GM19023 (cell line): ENCODE results near the gene KLHDC8B.
"Not testable (repeated sequence)": the region's sequence is repeated elsewhere in the genome, so short reads cannot be mapped to it uniquely, and the experiment has no call there.

ENCODE experiments used
- ATAC-seq: cut with Tn5 transposase; IDR thresholded peaks from one replicate; pipeline ENCODE4 v1.9.1; 2021; ENCODE audit warnings: mild to moderate bottlenecking, moderate library complexity; ENCODE audit not compliant: unreplicated experiment

Gene KLHDC8B

DNA sequence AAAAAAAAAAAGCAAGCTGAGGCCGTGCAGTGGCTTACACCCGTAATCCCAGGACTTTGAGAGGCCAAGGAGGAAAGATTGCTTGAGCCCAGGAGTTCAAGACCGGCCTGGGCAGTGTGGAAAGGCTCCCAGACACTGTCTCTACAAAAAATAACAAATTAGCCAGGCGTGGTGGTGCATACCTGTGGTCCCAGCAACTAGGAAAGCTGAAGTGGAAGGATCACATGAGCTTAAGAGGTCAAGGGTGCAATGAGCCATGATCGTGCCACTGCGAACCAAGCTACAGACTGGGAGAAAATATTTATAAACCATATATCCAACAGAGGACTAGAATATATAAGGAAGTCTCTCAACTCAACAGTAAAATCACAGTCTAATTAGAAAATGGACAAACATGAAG lies 10.0 kb downstream of the KLHDC8B start:
- no peak for ATAC-seq

DNA sequence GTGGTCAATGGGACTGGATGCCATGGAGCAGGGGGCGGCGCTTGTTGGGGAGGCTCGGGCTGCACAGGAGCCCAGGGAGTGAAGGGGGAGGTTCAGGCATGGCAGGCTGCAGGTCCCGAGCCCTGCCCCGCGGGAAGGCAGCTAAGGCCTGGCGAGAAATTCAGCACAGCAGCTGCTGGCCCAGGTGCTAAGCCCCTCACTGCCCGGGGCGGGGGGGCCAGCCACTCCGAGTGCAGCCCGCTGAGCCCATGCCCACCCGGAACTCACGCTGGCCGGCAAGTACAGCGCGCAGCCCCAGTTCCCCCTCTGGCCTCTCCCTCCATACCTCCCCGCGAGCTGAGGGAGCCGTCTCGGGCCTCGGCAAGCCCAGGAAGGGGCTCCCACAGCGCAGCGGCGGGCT lies 11.3 kb downstream of the KLHDC8B start:
- ATAC-seq, result no peak

DNA sequence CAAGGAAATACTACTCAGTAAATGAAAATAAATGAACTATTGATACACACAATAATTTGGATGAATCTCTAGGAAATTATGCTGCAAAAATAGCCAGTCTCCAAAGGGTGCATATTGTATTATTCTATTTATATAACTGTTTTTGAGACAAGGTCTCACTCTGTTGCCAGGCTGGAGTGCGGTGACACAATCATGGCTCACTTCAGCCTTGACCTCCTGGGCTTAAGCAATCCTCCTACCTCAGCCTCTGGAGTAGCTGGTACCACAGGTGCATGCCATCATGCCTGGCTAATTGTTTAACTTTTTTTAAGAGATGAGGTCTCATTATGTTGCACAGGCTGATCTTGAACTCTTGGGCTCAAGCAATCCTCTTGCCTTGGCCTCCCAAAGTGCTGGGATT lies 12.5 kb downstream of the KLHDC8B start:
- no peak for ATAC-seq

DNA sequence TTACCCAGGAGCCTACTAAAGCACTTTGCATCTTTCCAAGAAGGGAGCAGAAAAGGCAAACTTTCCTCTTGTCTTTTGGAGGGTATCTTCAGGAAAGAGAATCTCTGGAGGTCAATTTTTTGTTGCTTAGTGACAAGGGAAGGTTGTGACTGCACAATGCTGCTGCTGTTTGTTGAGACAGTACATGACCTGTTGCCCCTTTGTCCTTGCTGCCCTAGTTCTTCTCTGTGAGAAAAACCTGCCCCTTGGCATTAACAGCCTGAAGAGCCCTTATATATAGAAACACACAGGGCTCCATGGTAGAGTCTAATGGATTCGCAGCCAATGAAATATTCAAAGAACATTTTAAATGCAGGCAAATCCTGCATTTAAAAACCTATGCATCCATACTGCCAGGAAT lies 20.3 kb downstream of the KLHDC8B start:
- no peak for ATAC-seq

DNA sequence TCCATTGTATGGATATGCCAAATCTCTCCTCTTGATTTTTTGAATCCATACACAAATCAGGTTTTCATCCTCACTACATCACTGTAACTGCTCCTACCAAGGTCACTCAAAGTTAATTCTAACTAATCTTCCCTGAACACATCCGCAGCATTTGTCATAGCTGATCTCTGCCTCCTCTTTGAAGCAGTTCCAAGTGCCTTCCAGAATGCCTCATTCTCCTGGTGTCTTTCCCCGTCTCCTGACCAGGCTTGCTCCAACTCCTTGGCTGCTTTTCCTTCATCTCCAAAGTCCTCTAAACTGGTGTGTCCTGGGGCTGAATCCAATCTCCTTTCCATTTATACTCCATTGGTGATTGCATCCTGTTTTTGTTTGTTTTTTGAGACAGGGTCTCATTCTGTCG lies 26.8 kb downstream of the KLHDC8B start:
- no peak for ATAC-seq

DNA sequence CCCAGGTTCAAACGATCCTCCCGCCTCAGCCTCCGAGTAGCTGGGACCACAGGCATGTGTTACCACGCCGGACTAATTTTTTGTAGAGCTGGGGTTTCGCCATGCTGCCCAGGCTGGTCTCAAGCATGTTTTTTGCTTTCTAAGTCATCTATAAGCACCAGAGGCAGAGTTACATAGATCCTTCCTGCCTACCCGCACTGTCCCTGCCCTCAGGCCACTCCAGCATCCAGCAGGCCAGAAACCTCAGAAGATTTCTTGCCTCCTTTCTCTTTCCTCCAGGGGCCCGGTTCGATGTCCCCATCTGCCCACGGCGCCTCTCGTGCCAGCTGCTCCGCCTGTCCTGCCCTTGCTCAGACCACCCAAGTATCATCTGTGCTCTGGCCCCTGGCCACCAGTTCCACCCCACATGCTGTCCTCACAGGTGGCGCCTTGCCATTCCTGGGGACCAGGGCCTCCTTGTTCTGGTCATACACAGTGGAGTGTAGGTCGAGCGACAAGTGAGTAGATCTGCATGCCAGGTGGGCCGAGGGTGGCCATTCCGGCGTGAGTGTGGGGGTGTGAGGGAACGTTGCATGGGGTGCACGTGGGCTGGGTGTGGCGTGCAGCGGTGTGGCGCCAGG lies 27.3 kb downstream of the KLHDC8B start:
- no peak for ATAC-seq

DNA sequence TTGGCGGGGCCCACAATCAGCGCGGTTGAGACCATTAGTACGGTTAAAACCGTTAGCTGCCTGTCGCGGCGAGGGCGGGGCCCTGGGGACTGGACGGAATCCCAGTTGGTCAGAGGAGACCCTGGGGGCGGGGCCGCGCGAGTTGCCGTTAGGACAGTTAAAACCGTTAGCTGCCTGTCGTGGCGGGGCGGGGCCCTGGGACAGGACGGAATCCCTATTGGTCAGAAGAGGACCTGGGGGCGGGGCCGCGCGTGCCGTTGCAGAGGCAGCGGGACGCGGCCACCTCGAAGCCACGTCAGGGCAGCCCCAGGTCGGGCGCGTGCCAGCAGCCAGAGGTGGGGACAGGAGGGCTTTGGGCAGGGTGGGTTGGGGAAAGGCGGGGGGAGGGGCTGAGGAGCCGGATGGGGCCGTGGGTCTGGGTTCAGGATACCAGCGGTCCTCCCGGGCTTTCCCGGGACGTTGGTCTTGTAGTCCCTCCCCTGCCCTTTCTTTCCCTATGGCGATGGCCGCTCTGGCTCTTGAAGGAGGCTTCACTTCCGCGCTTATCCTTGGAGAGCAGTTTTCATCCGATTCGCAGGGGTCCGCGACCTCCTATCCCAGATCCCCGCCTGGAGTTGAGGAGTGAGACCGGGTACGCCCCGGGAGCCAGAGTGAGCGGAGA lies 28.0 kb downstream of the KLHDC8B start:
- no peak for ATAC-seq

DNA sequence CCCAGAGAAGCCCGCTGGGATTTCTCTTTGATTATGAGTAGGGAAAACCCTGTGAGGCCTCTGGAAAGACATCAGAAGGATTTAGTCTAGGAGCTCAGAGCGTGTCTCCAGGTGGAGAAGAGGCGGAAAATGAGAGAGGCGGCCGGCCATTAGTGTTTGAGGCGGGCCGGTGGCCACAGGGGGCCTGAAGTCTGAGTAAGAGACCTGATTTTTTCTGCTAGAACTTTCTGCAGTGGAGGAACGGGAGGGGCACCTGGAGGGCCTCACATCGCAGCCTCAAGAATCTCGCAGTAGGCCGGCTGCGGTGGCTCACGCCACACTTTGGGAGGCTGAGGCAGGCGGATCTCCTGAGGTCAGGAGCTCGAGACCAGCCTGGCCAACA lies 28.5 kb downstream of the KLHDC8B start:
- no peak for ATAC-seq

DNA sequence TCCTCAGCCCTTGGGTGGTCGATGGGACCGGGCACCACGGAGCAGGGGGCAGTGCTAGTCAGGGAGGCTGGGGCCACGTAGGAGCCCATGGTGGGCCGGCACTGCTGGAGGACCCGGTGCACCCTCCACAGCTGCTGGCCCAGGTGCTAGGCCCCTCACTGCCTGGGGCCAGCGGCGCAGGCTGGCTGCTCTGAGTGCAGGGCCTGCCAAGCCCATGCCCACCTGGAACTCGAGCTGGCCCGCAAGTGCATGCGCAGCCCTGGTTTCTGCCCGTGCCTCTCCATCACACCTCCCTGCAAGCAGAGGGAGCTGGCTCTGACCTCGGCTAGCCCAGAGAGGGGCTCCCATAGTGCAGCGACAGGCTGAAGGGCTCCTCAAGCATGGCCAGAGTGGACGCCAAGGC lies 42.1 kb downstream of the KLHDC8B start:
- ATAC-seq, result no peak

DNA sequence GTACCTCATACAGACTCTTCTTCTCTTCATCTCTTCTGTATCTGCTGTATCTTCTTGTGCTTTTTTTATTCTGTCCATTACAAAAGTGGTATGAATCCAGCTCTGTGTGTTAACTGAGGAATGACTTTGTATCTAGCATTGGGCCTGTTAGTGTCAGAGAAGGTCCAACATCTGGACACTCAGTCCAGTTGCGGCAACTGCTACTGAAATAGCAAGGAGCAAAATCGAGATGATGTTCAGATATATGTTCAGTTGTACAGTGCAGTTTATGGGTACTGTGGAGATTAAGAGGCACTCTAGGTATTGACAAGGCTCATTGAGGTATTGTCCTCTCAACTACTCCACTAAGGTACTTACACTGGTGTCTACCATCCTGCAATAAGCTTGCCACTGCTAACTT lies 42.6 kb downstream of the KLHDC8B start:
- ATAC-seq, result no peak

DNA sequence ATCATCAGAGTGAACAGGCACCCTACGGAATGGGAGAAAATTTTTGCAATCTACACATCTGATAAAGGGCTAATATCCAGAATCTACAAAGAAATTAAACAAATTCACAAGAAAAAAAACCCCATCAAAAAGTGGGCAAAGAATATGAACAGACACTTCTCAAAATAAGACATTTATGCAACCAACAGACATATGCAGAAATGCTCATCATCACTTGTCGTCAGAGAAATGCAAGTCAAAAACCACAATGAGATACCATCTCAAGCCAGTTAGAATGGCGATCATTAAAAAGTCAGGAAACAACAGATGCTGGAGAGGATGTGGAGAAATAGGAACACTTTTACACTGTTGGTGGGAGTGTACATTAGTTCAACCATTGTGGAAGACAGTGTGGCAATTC lies 45.3 kb downstream of the KLHDC8B start:
- not testable (repeated sequence) for ATAC-seq

DNA sequence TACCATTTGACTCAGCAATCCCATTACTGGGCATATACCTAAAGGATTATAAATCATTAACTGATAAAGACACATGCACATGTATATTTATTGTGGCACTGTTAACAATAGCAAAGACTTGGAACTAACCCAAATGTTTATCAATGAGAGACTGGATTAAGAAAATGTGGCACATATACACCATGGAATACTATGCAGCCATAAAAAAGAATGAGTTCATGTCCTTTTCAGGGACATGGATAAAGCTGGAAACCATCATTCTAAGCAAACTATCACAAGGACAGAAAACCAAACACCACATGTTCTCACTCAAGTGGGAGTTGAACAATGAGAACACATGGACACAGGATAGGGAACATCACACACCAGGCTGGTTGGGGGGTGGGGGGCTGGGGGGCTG lies 45.7 kb downstream of the KLHDC8B start:
- ATAC-seq, result not testable (repeated sequence)

DNA sequence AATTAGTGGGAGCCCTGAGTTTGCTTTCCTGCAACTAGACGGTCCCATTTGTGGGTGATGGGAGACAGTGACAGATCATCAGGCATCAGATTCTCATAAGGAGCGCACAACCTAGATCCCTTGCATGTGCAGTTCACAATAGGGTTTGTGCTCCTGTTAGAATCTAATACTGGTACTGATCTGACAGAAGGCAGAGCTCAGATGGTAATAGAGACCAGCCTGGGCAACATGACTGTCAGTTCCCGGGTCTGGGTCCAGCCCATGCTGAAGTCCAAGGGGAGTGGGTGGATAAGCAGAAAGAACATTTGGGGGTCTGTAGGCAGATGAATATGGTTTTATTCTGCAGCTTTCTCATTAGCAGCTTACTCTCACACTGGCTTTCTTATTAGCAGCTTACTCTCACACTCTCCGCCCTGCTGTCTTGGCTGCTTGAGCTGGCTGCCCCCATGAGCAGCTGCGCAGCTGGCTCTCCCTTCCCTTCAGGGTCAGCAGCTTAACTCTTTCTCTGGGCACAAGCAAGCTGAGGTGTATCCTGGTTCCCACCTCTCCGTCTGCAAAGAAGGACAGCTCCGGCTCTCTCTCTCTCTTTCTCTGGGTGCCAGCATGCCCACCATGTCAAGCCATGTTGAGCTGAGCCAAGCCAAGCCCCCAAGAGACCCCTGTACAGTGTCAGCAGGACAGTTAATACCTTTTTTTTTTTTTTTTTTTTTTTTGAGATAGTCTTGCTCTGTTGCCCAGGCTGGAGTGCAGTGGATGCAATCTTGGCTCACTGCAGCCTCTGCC lies 46.5 kb downstream of the KLHDC8B start:
- ATAC-seq, result no peak

DNA sequence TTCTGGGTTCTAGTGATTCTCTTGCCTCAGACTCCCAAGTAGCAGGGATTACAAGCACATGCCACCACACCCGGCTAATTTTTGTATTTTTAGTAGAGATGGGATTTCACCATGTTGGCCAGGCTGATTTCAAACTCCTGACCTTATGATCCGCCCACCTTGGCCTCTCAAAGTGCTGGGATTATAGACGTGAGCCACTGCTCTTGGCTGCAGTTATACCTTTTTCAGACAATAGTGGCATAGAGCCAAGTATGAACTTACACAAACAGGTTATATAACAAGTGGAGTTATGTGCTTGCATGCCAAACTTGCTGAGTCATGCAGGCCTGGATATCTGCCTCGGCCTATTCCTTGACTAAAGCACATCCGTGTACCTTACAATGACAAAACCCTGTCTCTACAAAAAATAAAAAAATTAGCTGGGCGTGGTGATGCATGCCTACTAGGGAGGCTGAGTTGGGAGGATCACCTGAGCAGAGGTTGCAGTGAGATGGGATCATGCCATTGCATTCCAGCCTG lies 47.1 kb downstream of the KLHDC8B start:
- not testable (repeated sequence) for ATAC-seq

DNA sequence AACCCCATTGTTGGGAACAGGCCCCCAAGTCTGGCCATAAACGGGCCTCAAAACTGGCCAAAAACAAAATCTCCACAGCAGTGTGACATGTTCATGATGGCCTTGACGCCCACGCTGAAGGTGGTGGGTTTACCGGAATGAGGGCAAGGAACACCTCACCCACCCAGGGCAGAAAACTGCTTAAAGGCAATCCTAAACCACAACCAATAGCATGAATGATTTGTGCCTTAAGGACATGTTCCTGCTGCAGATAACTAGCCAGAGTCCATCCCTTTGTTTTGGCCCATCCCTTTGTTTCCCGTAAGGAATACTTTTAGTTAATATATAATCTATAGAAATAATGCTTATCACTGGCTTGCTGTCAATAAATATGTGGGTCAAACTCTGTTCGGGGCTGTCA lies 47.7 kb downstream of the KLHDC8B start:
- no peak for ATAC-seq

DNA sequence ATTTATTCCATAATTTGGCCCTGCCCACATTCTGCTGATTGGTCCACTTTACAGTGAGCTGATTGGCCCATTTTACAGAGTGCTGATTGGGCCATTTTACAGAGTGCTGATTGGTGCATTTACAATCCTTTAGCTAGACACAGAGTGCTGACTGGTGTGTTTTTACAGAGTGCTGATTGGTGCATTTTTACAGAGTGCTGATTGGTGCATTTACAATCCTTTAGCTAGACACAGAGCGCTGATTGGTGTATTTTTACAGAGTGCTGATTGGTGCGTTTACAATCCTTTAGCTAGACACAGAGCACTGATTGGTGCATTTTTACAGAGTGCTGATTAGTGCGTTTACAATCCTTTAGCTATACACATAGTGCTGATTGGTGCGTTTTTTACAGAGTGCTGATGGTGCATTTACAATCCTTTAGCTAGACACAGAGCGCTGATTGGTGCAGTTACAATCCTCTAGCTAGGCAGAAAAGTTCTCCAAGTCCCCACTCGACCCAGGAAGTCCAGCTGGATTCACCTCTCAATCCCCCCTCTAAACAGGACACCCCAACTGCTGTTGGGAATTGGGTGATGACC lies 49.7 kb downstream of the KLHDC8B start:
- not testable (repeated sequence) for ATAC-seq

DNA sequence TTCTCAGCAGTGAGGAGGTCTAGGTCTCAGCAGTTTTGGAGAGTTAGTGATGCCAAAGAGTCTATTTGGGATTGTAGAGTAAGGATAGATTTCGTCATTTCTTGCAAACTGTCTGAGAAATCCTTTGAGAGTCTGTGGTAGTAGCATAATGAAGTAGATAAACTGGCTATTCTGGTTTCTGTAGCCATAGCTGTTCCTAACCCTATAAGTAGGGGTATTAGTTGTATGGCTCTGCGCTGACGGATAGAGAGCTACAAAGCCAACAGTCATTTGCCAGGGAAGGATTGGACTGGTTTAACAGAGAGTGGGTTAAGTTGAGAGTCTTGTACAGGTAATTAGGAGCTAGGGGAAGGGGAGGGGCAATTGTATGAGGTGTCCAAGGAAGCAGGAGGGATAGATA lies 50.6 kb downstream of the KLHDC8B start:
- ATAC-seq, result no peak
